GM12891 (cell line): Measurements from ENCODE around the gene CYBRD1.

Experiments used
- DNase-seq: peaks from one replicate; pipeline ENCODE4 v3.0.0; 2011; ENCODE audit warnings: low spot score; ENCODE audit not compliant: insufficient read length
- FAIRE-seq: peaks from 2 replicates; lab custom pipeline; 2011; peaks lifted over from hg19 to GRCh38; lab: Jason Lieb, UNC
- PAX5 ChIP-seq: IDR thresholded peaks from 2 replicates; pipeline ENCODE4 v1.6.1; 2011; ENCODE audit warnings: low read length, moderate library complexity, mild to moderate bottlenecking; ENCODE audit not compliant: insufficient read depth, severe bottlenecking
- POLR2A ChIP-seq: IDR thresholded peaks from 2 replicates; pipeline ENCODE4 v1.6.1; 2011; ENCODE audit warnings: low read depth, low read length, control low read depth
- POLR2AphosphoS5 ChIP-seq: IDR thresholded peaks from 2 replicates; pipeline ENCODE4 v1.6.1; 2011; ENCODE audit warnings: low read depth, low read length, control low read depth
- POU2F2 ChIP-seq: IDR thresholded peaks from 2 replicates; pipeline ENCODE4 v1.6.1; 2011; ENCODE audit warnings: low read depth, mild to moderate bottlenecking, control low read depth, low read length, moderate library complexity
- SPI1 ChIP-seq: IDR thresholded peaks from 2 replicates; pipeline ENCODE4 v1.6.1; 2011; ENCODE audit warnings: low read depth, low read length, control low read depth
- TAF1 ChIP-seq: IDR thresholded peaks from 2 replicates; pipeline ENCODE4 v1.6.1; 2011; ENCODE audit warnings: low read depth, low read length, control low read depth

Gene CYBRD1

GRCh38 chr2:171547256-171547655, 25.0 kb downstream of the CYBRD1 start:
- no peak for DNase-seq
- TF ChIP-seq SPI1 (0 out of 2 replicates have a peak, but pooled peaks have one; percentile 21), PAX5 (no peak), POLR2A (no peak), POU2F2 (no peak)
- FAIRE-seq = peak; percentile 23

GRCh38 chr2:171547720-171548119, 25.4 kb downstream of the CYBRD1 start:
- TF ChIP-seq TAF1 (no peak), PAX5 (no peak), SPI1 (no peak), POU2F2 (no peak), POLR2A (no peak), POLR2AphosphoS5 (no peak)
- DNase-seq (no peak), FAIRE-seq (peak; percentile 76)

- no peak for TF ChIP-seq POU2F2
- TF ChIP-seq TAF1 = no peak
- TF ChIP-seq POLR2A = no peak
- TF ChIP-seq PAX5 = no peak
- TF ChIP-seq POLR2AphosphoS5 = no peak
- TF ChIP-seq SPI1 = no peak
- FAIRE-seq = no peak
- DNase-seq = no peak
These were observed 28.3 kb downstream of the CYBRD1 start for GRCh38 chr2:171550613-171551012.

- DNase-seq (no peak), FAIRE-seq (no peak)
- no peak for TF ChIP-seq PAX5
These were observed 29.6 kb downstream of the CYBRD1 start for GRCh38 chr2:171551836-171552235.

GRCh38 chr2:171553236-171553635, 31.0 kb downstream of the CYBRD1 start:
- TF ChIP-seq TAF1 (no peak), PAX5 (no peak), POLR2A (no peak), POU2F2 (no peak), SPI1 (no peak), POLR2AphosphoS5 (no peak)
- DNase-seq (no peak), FAIRE-seq (no peak)

GRCh38 chr2:171553858-171554257, 31.6 kb downstream of the CYBRD1 start:
- no peak for DNase-seq
- no peak for FAIRE-seq
- TF ChIP-seq PAX5 = no peak
- TF ChIP-seq POLR2A = no peak
- no peak for TF ChIP-seq SPI1
- TF ChIP-seq TAF1 = no peak
- TF ChIP-seq POLR2AphosphoS5 = no peak
- TF ChIP-seq POU2F2 = no peak

GRCh38 chr2:171554991-171555615, 32.8 kb downstream of the CYBRD1 start:
- no peak for TF ChIP-seq POLR2AphosphoS5
- no peak for TF ChIP-seq SPI1
- TF ChIP-seq PAX5 = no peak
- TF ChIP-seq POLR2A = no peak
- TF ChIP-seq POU2F2 = no peak
- no peak for TF ChIP-seq TAF1
- FAIRE-seq (no peak), DNase-seq (no peak)

GRCh38 chr2:171557363-171557762, 35.1 kb downstream of the CYBRD1 start:
- DNase-seq = no peak
- TF ChIP-seq TAF1 (no peak), PAX5 (no peak), POLR2A (no peak), SPI1 (no peak), POU2F2 (no peak), POLR2AphosphoS5 (no peak)
- FAIRE-seq = peak; percentile 50

GRCh38 chr2:171563301-171563700, 41.0 kb downstream of the CYBRD1 start:
- TF ChIP-seq PAX5 (no peak), POLR2A (no peak), SPI1 (no peak), POLR2AphosphoS5 (no peak), POU2F2 (no peak), TAF1 (no peak)
- FAIRE-seq (no peak), DNase-seq (no peak)

- DNase-seq = no peak
- no peak for FAIRE-seq
- TF ChIP-seq POLR2AphosphoS5 = no peak
- no peak for TF ChIP-seq POLR2A
- no peak for TF ChIP-seq SPI1
- no peak for TF ChIP-seq TAF1
- no peak for TF ChIP-seq PAX5
- no peak for TF ChIP-seq POU2F2
These were observed 42.2 kb downstream of the CYBRD1 start for GRCh38 chr2:171564463-171564862.
